ACC112 (cell line): ENCODE data around the gene DCBLD2.
A peak's percentile ranks its signal among the peaks of the same experiment; 100 is the strongest.

ENCODE experiments used
- H2AFZ ChIP-seq: fragments of 200-600 bp; sonication (generic); one replicate; pipeline ENCODE4 v1.6.0; 2017; ENCODE audit warnings: antibody characterized with exemption, low read length; ENCODE audit not compliant: unreplicated experiment
- H3K27ac ChIP-seq: fragments of 200-600 bp; sonication (generic); 2 replicates; pipeline ENCODE4 v1.5.1; 2014; ENCODE audit warnings: low read depth, mild to moderate bottlenecking, antibody characterized with exemption, low read length, moderate library complexity
- H3K27me3 ChIP-seq: fragments of 200-600 bp; sonication (generic); 2 replicates; pipeline ENCODE4 v1.6.1; 2014; ENCODE audit warnings: mild to moderate bottlenecking, antibody characterized with exemption, low read length, moderate library complexity, mixed read lengths; ENCODE audit not compliant: insufficient read depth
- H3K36me3 ChIP-seq: fragments of 200-600 bp; sonication (generic); 2 replicates; pipeline ENCODE4 v1.6.1; 2016; ENCODE audit warnings: mild to moderate bottlenecking, antibody characterized with exemption, low read length, moderate library complexity, mixed read lengths; ENCODE audit not compliant: insufficient read depth
- H3K4me1 ChIP-seq: fragments of 200-600 bp; sonication (generic); one replicate; pipeline ENCODE4 v1.6.1; 2016; ENCODE audit warnings: low read length, mixed read lengths; ENCODE audit not compliant: insufficient read depth, unreplicated experiment, control insufficient read depth
- H3K4me3 ChIP-seq: fragments of 200-600 bp; sonication (generic); 2 replicates; pipeline ENCODE4 v1.5.1; 2014; ENCODE audit warnings: mild to moderate bottlenecking, low read depth, low read length
- H3K79me2 ChIP-seq: fragments of 200-600 bp; sonication (generic); one replicate; pipeline ENCODE4 v1.6.0; 2016; ENCODE audit warnings: low read length; ENCODE audit not compliant: control insufficient read depth, unreplicated experiment, insufficient read depth

Gene DCBLD2

DNA sequence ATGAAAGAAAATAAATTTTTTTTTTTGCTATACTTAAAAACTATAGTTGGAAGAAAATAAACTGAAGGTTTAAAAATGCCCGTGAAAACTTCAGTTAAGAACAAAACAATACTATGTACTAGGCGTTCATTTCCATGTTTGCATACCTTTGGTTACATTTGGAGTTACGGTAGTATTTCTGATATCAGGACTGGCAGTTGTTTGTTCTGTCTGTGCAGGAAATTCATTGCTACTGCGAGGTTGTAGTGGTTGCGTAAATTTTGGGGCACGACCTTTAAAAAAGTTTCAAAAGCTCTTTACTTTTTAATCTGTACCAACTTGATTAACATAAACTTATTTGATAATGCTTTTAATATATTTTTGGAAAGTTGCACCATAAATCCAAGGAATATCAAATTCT, 90.4 kb downstream of the DCBLD2 start:
- no peak overlapping the region for H2AFZ ChIP-seq
- H3K27ac ChIP-seq, result no peak overlapping the region
- H3K36me3 ChIP-seq, result peaks cover 72% of the 10 kb centered on the region
- no peak overlapping the region for H3K4me3 ChIP-seq
- H3K79me2 ChIP-seq, result peaks cover 16% of the 10 kb centered on the region
- peaks cover 44% of the 10 kb centered on the region for H3K4me1 ChIP-seq
- no peaks in the 10 kb centered on the region for H3K27me3 ChIP-seq

DNA sequence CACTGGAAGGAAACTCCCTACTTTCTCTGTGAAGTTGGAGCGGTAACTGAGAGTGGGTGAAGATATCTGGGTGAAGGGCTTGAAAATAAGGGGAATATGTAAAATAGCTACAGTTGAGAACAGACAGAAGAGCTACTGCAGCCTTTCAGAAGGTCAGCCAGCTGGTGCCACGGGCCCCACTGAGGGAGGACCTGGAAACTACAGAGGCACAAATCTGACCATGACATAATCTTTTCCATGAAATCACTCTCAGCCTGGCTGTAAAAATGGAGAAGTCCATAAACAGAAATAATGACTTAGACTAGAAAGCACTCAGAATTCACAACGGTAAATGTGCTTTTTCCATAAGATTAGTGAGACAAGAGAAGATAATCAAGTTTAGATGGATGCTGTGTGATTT, 91.9 kb downstream of the DCBLD2 start:
- Histone ChIP-seq H3K36me3 (peaks cover 79% of the 10 kb centered on the region), H3K4me1 (peaks cover 30% of the 10 kb centered on the region), H2AFZ (no peak overlapping the region), H3K27ac (peak overlapping the region; percentile 20), H3K4me3 (no peak overlapping the region), H3K27me3 (no peaks in the 10 kb centered on the region), H3K79me2 (peaks cover 21% of the 10 kb centered on the region)

DNA sequence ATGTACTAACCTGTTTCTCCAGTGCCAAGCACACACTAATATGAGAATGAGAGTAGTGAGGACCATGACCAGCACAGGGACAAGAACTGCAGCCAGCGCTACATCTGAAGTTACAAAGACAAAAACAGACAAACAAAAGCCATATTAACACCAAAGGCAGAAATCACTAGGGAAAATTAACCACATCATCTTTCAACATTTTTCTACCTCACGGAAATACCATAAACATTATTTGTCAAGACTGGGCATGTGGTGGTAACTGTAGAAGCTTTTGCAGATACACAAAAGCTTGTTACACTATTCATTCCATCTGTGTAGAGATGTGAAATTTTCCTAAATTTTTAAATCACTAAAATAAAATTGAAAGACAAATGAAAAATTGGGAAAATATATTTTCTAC, 93.4 kb downstream of the DCBLD2 start:
- Histone ChIP-seq H3K4me1 (peaks cover 30% of the 10 kb centered on the region), H2AFZ (no peak overlapping the region), H3K36me3 (peaks cover 69% of the 10 kb centered on the region), H3K4me3 (no peak overlapping the region), H3K27me3 (no peaks in the 10 kb centered on the region), H3K27ac (peak overlapping the region; percentile 78), H3K79me2 (peaks cover 13% of the 10 kb centered on the region)

DNA sequence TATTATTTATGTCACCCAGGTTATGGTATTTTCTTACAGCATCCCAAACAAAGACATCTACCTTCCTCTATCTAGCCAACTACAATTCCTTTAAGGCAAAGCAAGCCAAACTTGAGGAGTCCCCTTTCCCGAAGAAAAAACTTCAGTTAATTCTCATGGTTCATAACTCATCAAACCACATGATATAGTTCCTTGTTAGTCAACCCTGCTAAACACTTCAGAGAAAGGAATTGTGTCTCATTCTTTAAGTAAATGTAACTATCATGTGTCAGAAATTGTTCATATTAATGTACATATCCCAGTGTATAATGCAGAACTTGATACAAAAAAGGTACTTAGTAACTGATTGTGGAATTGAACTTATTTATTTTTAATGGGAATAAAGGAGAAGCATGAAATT, 93.9 kb downstream of the DCBLD2 start:
- peaks cover 13% of the 10 kb centered on the region for H3K79me2 ChIP-seq
- H3K4me3 ChIP-seq, result no peak overlapping the region
- peaks cover 30% of the 10 kb centered on the region for H3K4me1 ChIP-seq
- H3K27me3 ChIP-seq, result no peaks in the 10 kb centered on the region
- peak overlapping the region; percentile 78 for H3K27ac ChIP-seq
- H2AFZ ChIP-seq, result no peak overlapping the region
- peaks cover 69% of the 10 kb centered on the region for H3K36me3 ChIP-seq

DNA sequence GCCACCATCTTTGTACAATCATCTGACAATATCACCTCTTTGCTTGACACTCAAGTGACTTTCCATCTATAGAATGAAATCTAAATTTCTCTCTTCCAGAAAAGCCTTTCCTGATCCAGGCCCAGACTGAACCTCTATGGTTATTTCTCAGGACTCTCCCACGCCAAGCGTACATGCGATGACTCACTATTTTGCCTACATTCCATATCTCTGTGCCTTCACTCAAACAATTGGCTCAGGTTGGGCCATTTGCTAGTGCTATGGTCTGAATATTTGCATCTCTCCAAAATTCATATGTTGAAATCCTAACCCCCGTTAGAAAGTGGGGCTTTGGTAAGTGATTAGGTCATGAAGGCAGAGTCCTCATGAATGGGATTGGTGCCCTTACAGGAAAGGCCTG, 94.5 kb downstream of the DCBLD2 start:
- Histone ChIP-seq H3K4me3 (no peak overlapping the region), H3K27me3 (no peaks in the 10 kb centered on the region), H2AFZ (no peak overlapping the region), H3K27ac (peak overlapping the region; percentile 78), H3K36me3 (peaks cover 66% of the 10 kb centered on the region), H3K79me2 (peaks cover 13% of the 10 kb centered on the region), H3K4me1 (peaks cover 30% of the 10 kb centered on the region)

DNA sequence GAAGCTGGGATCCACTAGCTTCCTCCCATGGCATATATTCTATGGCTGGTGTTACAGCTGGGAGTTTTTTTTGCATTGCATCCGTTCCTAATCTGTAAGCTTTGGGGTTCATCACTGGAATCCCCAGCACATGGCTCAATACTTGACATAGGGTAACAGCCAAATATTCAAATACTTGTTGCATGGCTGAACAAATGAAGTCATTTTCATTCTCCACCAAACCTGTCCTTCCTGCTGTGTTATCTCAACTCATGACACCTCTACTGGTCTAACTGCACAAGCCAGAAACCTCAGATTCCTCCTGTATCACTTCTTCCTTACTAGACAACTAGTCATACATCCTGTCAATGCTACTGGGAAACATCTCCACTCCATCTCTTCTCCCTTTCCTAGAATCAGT, 95.0 kb downstream of the DCBLD2 start:
- H3K27me3 ChIP-seq, result no peaks in the 10 kb centered on the region
- peaks cover 30% of the 10 kb centered on the region for H3K4me1 ChIP-seq
- H3K79me2 ChIP-seq, result peaks cover 13% of the 10 kb centered on the region
- no peak overlapping the region for H3K4me3 ChIP-seq
- peaks cover 64% of the 10 kb centered on the region for H3K36me3 ChIP-seq
- H3K27ac ChIP-seq, result peak overlapping the region; percentile 78
- no peak overlapping the region for H2AFZ ChIP-seq

DNA sequence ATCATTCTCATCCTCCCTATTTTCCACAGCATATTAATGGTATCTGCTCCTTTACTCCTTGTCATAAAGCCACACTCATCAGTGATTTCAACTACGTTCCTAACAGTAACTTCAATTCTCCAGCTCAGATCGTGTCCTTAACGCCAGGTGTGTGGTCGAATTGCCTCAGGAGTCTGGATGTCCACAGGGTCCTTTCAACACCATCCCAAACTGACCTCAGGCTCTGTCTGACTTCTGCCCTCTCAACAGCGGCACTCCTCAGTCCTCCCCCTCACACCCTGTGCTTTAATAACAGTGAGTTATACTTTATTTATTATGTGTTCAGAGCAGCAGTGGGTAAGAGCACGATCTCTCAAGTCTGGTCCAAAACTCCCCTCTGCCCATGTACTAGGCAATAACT, 95.9 kb downstream of the DCBLD2 start:
- Histone ChIP-seq H3K27me3 (no peaks in the 10 kb centered on the region), H3K36me3 (peaks cover 67% of the 10 kb centered on the region), H3K4me1 (peaks cover 30% of the 10 kb centered on the region), H2AFZ (no peak overlapping the region), H3K4me3 (no peak overlapping the region), H3K27ac (no peak overlapping the region), H3K79me2 (peaks cover 13% of the 10 kb centered on the region)

DNA sequence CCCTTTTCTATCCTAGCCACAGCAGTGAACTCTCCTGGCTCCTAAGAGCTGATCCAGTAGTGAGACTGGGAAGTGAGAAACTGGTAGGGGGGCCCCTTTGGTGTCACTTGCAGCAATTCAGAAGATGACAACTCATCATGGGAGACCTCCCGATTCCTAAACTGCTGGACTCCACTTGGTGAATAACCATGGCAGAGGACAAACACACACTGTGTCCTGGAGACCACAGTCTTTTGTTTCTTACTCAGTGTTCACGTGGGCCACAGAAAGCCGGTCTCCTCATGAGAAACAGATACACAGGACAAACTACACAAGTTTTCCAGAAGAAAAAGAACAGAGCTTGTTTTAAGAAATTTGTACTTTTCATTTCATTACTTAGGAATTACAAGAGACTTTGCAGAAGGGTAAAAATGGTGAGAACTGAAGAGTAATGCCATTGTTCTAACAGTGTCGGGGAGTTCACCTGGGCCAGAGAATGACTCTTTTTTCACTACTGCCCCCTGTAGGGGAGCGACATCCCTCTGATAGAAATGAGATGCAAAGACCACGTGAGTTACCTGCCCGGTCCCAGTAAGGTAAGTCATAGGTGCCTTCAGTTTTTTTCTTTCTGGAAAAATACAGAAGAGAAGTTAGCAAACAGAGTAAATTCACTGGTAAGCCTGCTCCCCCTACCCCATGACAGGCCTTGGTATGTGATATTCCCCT, 100.3 kb downstream of the DCBLD2 start:
- Histone ChIP-seq H3K4me3 (no peak overlapping the region), H3K79me2 (peaks cover 5% of the 10 kb centered on the region), H2AFZ (no peak overlapping the region), H3K27ac (no peak overlapping the region), H3K4me1 (no peaks in the 10 kb centered on the region), H3K27me3 (no peaks in the 10 kb centered on the region), H3K36me3 (peaks cover 50% of the 10 kb centered on the region)

DNA sequence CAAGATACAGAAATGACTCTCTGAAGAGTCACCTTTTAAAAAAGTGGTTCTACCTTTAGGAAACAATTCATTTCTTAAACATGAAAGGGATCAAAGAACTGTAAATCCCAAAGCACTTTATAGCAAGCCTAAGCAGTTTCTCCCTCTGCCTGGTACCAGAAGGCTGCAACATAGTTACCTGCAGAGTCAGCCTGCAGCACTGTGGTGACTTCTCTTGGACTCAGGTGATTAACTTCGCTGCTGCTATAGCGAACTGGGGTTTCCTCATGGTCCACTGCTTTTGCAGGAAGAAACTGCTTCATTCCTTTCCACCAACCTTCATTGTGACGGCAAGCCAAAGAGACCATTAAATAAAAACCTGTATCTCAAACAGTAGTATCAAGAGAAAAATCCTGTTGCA, 101.1 kb downstream of the DCBLD2 start:
- Histone ChIP-seq H2AFZ (no peak overlapping the region), H3K27ac (no peak overlapping the region)

DNA sequence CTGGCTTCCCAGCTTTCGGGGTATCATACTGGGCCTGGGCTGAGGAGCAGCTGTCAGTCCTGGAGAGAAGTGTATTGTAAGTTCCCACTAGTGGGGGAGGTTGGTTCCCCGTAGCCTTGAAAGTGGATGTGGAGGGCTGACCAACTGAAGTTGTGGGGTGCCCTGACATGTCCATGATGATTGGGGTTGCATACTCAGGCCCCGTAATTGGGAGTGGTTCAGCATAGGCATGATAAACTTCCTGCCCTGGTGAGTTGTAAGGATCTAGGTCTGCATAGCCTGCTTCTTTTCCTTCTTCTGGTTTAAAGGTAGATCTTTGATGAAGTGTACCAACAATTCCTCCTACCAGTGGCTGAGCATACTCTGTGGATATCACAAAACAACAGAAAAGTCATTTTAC, 102.0 kb downstream of the DCBLD2 start:
- Histone ChIP-seq H3K4me1 (no peaks in the 10 kb centered on the region), H3K4me3 (no peak overlapping the region)

More for the DNA sequence above, 101.1 kb downstream of the DCBLD2 start:
- H3K4me3 ChIP-seq, result no peak overlapping the region
- no peaks in the 10 kb centered on the region for H3K4me1 ChIP-seq
- H3K79me2 ChIP-seq, result peaks cover under 1% of the 10 kb centered on the region
- H3K36me3 ChIP-seq, result peaks cover 45% of the 10 kb centered on the region
- no peaks in the 10 kb centered on the region for H3K27me3 ChIP-seq

DNA sequence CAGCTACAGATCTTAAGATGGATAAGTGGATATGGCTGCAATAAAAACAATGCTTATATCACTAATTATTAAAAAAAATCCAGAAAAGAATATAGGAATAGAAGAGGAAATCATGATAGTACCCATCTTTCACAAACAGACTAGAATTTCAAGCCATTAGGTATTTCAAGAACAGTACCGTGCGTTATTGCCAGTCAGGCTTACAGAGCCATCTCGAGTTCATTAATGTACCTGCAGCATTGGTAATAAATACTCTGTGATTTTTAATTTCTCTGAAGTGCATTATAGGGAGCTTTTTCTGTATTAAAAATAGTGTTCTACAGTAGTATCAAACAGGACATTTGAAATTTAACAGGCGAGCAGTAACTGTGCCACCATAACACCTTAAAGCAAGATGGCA, 102.7 kb downstream of the DCBLD2 start:
- Histone ChIP-seq H3K27ac (no peak overlapping the region), H3K4me1 (no peaks in the 10 kb centered on the region), H2AFZ (no peak overlapping the region), H3K4me3 (no peak overlapping the region), H3K79me2 (no peaks in the 10 kb centered on the region), H3K36me3 (peaks cover 38% of the 10 kb centered on the region), H3K27me3 (no peaks in the 10 kb centered on the region)

More for the DNA sequence above, 102.0 kb downstream of the DCBLD2 start:
- Histone ChIP-seq H3K36me3 (peaks cover 38% of the 10 kb centered on the region), H3K27me3 (no peaks in the 10 kb centered on the region), H3K27ac (no peak overlapping the region; the same call in 1 of the 2 replicates), H3K79me2 (no peaks in the 10 kb centered on the region), H2AFZ (no peak overlapping the region)
